Adrenal gland (tissue), 12 donors: ENCODE results near the gene CALML5. TPM values are rescaled to one million over a fixed set of nuclear protein-coding genes. Genes with fewer than 3 reads are reported as not detected.

Experiments
- DNase-seq, 7 donors: peaks; one replicate each; pipeline ENCODE4 v3.0.0-alpha.2; 2019 to 2020
- H3K27ac ChIP-seq, 5 donors: fragments of 200-600 bp; sonication (generic) in 4 of 5; 1 replicate in 3 of 5; 2 replicates in 2 of 5; pipeline versions ENCODE4 v1.5.1 to v1.8.0; 2016 to 2020; ENCODE audit warnings: mild to moderate bottlenecking in 1 of 5
- H3K27me3 ChIP-seq: fragments of 200-600 bp; 2 replicates; pipeline ENCODE4 v1.8.0; 2021
- H3K36me3 ChIP-seq, 2 donors: fragments of 200-600 bp; replicated peaks in 1 of 2; 1 replicate in 1 of 2; 2 replicates in 1 of 2; pipeline versions ENCODE4 v1.5.1 to v1.8.0; 2018 to 2022
- H3K4me1 ChIP-seq, 2 donors: fragments of 200-600 bp; replicated peaks in 1 of 2; 1 replicate in 1 of 2; 2 replicates in 1 of 2; pipeline versions ENCODE4 v1.5.1 to v1.8.0; 2018 to 2021
- H3K4me3 ChIP-seq, 4 donors: fragments of 200-600 bp; sonication (generic) in 3 of 4; one replicate each; pipeline ENCODE4 v1.5.1; 2016 to 2018
- H3K9me3 ChIP-seq, 3 donors: fragments of 200-600 bp; sonication (generic) in 1 of 3; replicated peaks in 1 of 3; 1 replicate in 2 of 3; 2 replicates in 1 of 3; pipeline versions ENCODE4 v1.5.1 to v1.8.0; 2016 to 2021
- CTCF ChIP-seq, 6 experiments: fragments of 450-650 bp in 4 of 6; fragments of 200-600 bp in 2 of 6; sonication (generic) in 1 of 6; IDR thresholded peaks; 1 replicate in 5 of 6; 2 replicates in 1 of 6; pipeline versions ENCODE4 v1.5.1 to v1.8.0; 2016 to 2021; ENCODE audit warnings: antibody characterized with exemption in 6 of 6, mild to moderate bottlenecking in 2 of 6, moderate library complexity in 1 of 6
- POLR2A ChIP-seq, 2 donors: fragments of 450-650 bp; IDR thresholded peaks; one replicate each; pipeline ENCODE4 v1.6.1; 2017; ENCODE audit warnings: antibody characterized with exemption in 2 of 2, mild to moderate bottlenecking in 2 of 2, moderate library complexity in 1 of 2
- WGBS, 4 donors: extraction: QIAGEN DNeasy Blood & Tissue Kit in 2 of 4; methylation state at CpG; one replicate each; pipeline versions ENCODE4 v1.1.5 to v1.1.7; 2013 to 2017; 5-methylcytosine and 5-hydroxymethylcytosine counted together
- intact Hi-C, 2 donors: fragments of 100-400 bp; cut with DNase I; formaldehyde crosslinking; loops; one replicate each; pipeline versions ENCODE4 v1.14.1 to v1.15.0; 2022 to 2023
- polyA plus RNA-seq, 3 donors: library from polyadenylated mRNA; stranded (reverse); fragments of 200-250 nt in 2 of 3; fragments of 350-450 nt in 1 of 3; fragmentation: Illumina TruSeq in 1 of 3; extraction: RNeasy Lipid Tissue Mini Kit (QIAGEN cat#74804) in 1 of 3; gene quantifications; one replicate each; pipeline ENCODE4 v1.2.3, GENCODE V29; 2013 to 2014
- total RNA-seq, 9 donors: library from RNA; depleted of rRNA in 4 of 9; stranded (reverse); fragments of >200 nt in 4 of 9; fragments of 120-200 nt in 1 of 9; fragmentation: NEBNext Ultra II Directional in 1 of 9; extraction: Animal tissue kit (Norgen Biotek cat#: 25700) in 1 of 9; gene quantifications; one replicate each; pipeline versions ENCODE4 v1.1.0 to v1.2.4, GENCODE V29; 2013 to 2023
- donor health status: healthy with polysubstance abuse.
- donor health status: Bipolar disorder and iron deficiency.
- donor health status: DM: yes; HTN: yes; CAD: no.
- donor health status: DM: no; HTN: no; CAD: no.
- donor health status: DM: no; HTN: no; CAD: no.
- donor health status: DM: yes; HTN: yes; CAD: no.

The CALML5 gene
- total and polyA plus RNA-seq, 12 donors: not detected

DNA sequence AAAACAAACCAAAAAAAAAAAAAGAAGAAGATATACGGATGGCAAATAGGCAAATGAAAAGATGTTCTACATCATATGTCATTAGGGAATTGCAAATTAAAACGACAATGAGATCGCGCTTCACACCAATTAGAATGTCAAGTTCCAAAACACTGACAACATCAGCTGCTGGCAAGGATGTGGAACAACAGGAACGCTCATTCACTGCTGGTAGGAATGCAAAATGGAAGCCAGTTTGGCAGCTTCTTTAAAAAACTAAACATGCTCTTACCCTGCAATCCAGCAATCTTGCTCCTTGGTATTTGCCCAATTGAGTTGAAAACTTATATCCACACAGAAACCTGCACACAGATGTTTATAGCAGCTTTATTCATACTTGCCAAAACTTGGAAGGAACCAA lies 34.8 kb downstream of the CALML5 start:
- no peaks in the 10 kb centered on the region for H3K27me3 ChIP-seq
- H3K9me3 ChIP-seq: no peaks in the 10 kb centered on the region
- no peak overlapping the region for H3K27ac ChIP-seq
- no peak for DNase-seq
- intact Hi-C loops: loop anchor here in 1 of 2 donors (10.0 kb wide), 1 partner anchor 150 kb away; no protein-coding TSS in a partner anchor
- no peaks in the 10 kb centered on the region for H3K4me1 ChIP-seq
- 63 to 79% (median 71%) methylated on average over 5 of the region's 5 CpGs for WGBS, 4 donors
- no peaks in the 10 kb centered on the region for H3K36me3 ChIP-seq
- H3K4me3 ChIP-seq: no peak overlapping the region
- TF ChIP-seq CTCF (IDR thresholded peaks at IDR 0.05): no peak
- no peak for TF ChIP-seq POLR2A (IDR thresholded peaks at IDR 0.05)

GRCh38 chr10:5462841-5463293 lies 36.5 kb downstream of the CALML5 start:
- DNase-seq: no peak
- H3K27ac ChIP-seq: no peak overlapping the region
- H3K4me3 ChIP-seq: no peak overlapping the region
- 78 to 88% (median 87%) methylated on average over 6 to 7 of the region's 7 CpGs for WGBS, 4 donors
- intact Hi-C loops: loop anchor here in 1 of 2 donors (10.0 kb wide), 1 partner anchor 152 kb away; no protein-coding TSS in a partner anchor
- TF ChIP-seq POLR2A (IDR thresholded peaks at IDR 0.05) (no peak), CTCF (IDR thresholded peaks at IDR 0.05) (no peak)
- no peaks in the 10 kb centered on the region for H3K36me3 ChIP-seq
- no peaks in the 10 kb centered on the region for H3K27me3 ChIP-seq
- no peaks in the 10 kb centered on the region for H3K4me1 ChIP-seq
- H3K9me3 ChIP-seq: no peaks in the 10 kb centered on the region

- no peak for DNase-seq
- H3K27ac ChIP-seq: no peak overlapping the region
- no peak overlapping the region for H3K4me3 ChIP-seq
These were observed 37.2 kb downstream of the CALML5 start for GRCh38 chr10:5461914-5462840.

More at GRCh38 chr10:5461914-5462840, 37.2 kb downstream of the CALML5 start:
- TF ChIP-seq POLR2A (IDR thresholded peaks at IDR 0.05) (no peak), CTCF (IDR thresholded peaks at IDR 0.05) (no peak)
- intact Hi-C loops: loop anchor here in 1 of 2 donors (10.0 kb wide), 1 partner anchor 153 kb away; no protein-coding TSS in a partner anchor
- Histone ChIP-seq H3K27me3 (no peaks in the 10 kb centered on the region), H3K9me3 (no peaks in the 10 kb centered on the region), H3K4me1 (no peaks in the 10 kb centered on the region), H3K36me3 (peaks cover 0 to 3% of the 10 kb centered on the region in 2 donors)
- WGBS, 4 donors: 60 to 68% (median 61%) methylated on average over 17 of the region's 17 CpGs
